ENCODE measurements around the gene GPS1. TPM values are rescaled to one million over a fixed set of nuclear protein-coding genes. Genes with fewer than 3 reads are reported as not detected.

GPS1 gene
- total RNA-seq, 1 donor from 2014 or later, result 80.3 TPM

- TF ChIP-seq CTCF (IDR thresholded peaks at IDR 0.05) (no peak), POLR2A (IDR thresholded peaks at IDR 0.05) (no peak), POLR2AphosphoS5 (IDR thresholded peaks at IDR 0.05; ENCODE audit: insufficient read depth in 1 of 2, low read depth in 1 of 2) (no peak)
- H3K4me1 ChIP-seq, result peaks cover 39% of the 10 kb centered on the region
- H3K9me3 ChIP-seq, result no peaks in the 10 kb centered on the region
- H3K27me3 ChIP-seq, result no peaks in the 10 kb centered on the region
- DNase-seq (ENCODE audit: extremely low spot score in 2 of 2), result no peak
- no peak overlapping the region for H3K27ac ChIP-seq
- intact Hi-C loops (cut with DNase I), result loop anchor here (5.0 kb wide), 1 partner anchor 53 kb away; the partner anchor contains the start of gene NOTUM
- H3K4me3 ChIP-seq, result no peak overlapping the region
- no peaks in the 10 kb centered on the region for H3K36me3 ChIP-seq
These were observed 36.8 kb upstream of the GPS1 start for GRCh38 chr17:82014971-82015310.

- Histone ChIP-seq H3K4me1 (peaks cover 44% of the 10 kb centered on the region), H3K27me3 (no peaks in the 10 kb centered on the region), H3K4me3 (no peak overlapping the region), H3K27ac (no peak overlapping the region), H3K36me3 (no peaks in the 10 kb centered on the region), H3K9me3 (no peaks in the 10 kb centered on the region)
- TF ChIP-seq POLR2A (IDR thresholded peaks at IDR 0.05), result no peak
- TF ChIP-seq CTCF (IDR thresholded peaks at IDR 0.05), result no peak
- DNase-seq (ENCODE audit: extremely low spot score in 2 of 2), result no peak
- intact Hi-C loops (cut with DNase I), result no loop called here
These were observed 36.3 kb upstream of the GPS1 start for GRCh38 chr17:82015311-82015971.

GRCh38 chr17:82016061-82016874 lies 35.4 kb upstream of the GPS1 start:
- Histone ChIP-seq H3K27ac (no peak overlapping the region), H3K36me3 (no peaks in the 10 kb centered on the region), H3K4me1 (peaks cover 51% of the 10 kb centered on the region), H3K9me3 (no peaks in the 10 kb centered on the region), H3K27me3 (no peaks in the 10 kb centered on the region), H3K4me3 (no peak overlapping the region)
- intact Hi-C loops (cut with DNase I), result no loop called here
- DNase-seq (ENCODE audit: extremely low spot score in 2 of 2), result no peak
- TF ChIP-seq POLR2AphosphoS5 (IDR thresholded peaks at IDR 0.05; ENCODE audit: insufficient read depth in 1 of 2, low read depth in 1 of 2) (no peak), CTCF (IDR thresholded peaks at IDR 0.05) (no peak), POLR2A (IDR thresholded peaks at IDR 0.05) (no peak)

GRCh38 chr17:82016875-82017459 lies 34.7 kb upstream of the GPS1 start:
- intact Hi-C loops (cut with DNase I), result no loop called here
- Histone ChIP-seq H3K9me3 (no peaks in the 10 kb centered on the region), H3K36me3 (no peaks in the 10 kb centered on the region), H3K27ac (no peak overlapping the region), H3K27me3 (no peaks in the 10 kb centered on the region), H3K4me3 (no peak overlapping the region), H3K4me1 (peaks cover 57% of the 10 kb centered on the region)
- TF ChIP-seq CTCF (IDR thresholded peaks at IDR 0.05) (no peak), POLR2A (IDR thresholded peaks at IDR 0.05) (no peak), POLR2AphosphoS5 (IDR thresholded peaks at IDR 0.05; ENCODE audit: insufficient read depth in 1 of 2, low read depth in 1 of 2) (no peak)
- no peak for DNase-seq (ENCODE audit: extremely low spot score in 2 of 2)

Measured in vagina (tissue), 2 donors.